SW480 (cell line): ENCODE results near the gene AKR1C2.
"Not testable (repeated sequence)": the region's sequence is repeated elsewhere in the genome, so short reads cannot be mapped to it uniquely, and the experiment has no call there.

Experiments
- DNase-seq: peaks from one replicate; pipeline ENCODE4 v3.0.0-alpha.2; 2016; ENCODE audit warnings: low spot score

AKR1C2 gene

DNA sequence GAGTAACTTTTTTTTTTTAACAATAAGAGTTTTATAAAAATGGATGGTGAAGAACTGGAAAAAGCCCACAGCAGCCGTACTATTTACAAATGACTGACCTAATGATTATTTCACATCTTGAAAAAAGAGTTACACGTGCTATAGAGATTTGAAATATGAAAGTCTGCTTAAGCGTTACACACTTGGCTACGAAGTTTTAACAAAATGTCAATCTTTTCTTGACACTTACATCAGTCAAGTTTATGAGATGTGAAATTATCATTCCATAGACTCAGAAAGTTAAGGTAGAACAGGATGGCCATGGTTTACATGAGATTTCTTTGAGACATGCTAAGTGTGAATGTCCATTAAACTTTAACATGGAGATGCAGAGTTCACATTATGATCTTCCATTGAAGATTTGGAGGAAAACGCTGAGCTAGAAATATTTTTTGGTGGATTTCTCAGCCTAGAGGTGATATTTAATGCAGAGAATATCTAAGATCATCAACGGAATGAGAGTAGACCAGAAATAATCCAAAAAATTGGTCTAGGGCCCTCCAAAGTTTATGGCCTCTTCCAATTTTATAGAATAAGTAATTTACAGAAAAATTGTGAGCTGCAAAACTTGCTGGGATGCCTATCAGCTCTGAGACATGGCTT, 15.5 kb downstream of the AKR1C2 start:
- not testable (repeated sequence) for DNase-seq

DNA sequence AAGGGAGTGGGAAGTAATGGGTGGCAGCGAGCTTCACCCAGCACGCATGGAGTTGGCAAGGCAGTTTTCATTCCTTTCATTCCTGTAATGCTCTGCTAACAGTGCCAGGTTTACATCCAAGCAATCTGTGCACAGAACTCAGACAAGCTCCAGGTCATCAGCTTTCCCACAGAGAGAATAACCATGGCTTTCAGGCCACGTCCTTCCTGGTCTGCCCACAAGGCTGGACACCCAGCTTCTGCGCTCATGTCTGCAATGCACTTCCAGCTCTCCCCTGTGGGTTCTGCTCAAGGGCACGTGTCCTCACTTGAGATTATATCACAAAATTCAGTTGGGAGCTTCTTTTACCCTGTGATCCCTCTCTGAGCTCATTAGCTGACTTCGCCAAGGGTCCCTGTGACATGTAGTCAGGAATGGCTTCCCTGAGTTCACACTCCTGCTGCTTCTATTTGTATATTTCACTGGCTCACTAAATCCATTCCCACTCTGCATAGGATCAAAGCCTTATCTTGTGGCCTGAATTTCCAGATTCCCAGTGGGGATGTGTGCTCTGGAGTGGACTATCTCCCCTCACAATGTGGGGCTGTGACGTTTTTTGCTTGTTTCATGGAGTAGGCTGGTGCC, 18.6 kb downstream of the AKR1C2 start:
- no peak for DNase-seq

DNA sequence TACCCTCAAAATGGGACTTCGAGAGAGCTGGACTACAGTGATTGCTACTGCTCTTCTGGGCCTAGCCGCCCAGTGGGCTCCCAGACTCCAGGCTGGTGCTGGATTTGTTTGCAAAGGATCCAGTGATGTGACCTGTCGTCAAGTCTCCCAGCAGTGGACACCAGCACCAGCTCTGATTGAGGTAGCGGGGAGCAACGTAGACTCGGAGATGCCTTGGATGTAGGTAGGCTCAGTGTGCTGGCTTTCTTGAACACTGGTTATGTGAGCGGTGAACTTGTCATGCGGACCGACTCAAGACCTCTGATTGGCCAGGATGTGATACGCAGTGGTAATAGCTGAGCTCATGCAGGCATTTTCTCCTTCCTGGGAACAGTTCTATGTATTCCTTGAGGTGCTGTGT, 19.4 kb downstream of the AKR1C2 start:
- no peak for DNase-seq

DNA sequence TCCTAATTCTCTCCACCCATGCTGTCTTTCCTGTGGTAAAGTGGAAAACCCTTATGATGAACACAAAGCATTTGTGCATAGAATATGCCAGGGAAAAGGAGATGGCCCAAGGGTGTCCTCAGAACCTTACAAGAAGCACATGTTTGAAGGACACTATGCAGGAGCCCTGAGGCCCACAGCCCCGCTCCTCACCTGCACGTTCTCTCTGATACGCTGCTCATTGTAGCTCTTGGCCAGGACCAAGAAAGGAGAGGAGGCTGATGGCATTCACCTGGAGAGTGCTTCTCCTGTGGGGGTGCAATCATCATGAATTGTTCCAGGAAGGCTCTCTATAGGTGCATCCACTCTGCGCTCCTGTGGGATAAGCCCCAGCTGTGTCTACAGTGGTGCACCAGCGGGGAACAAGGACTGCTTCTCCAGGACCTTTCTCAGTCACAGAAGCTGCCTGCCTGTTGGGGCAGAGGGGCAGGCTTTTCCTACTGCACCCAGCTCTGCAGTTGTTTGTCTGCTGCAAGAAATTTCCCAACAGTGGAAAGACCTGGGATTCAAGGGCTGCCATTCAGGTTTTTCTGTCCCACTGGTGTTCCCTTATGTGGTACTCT, 19.9 kb downstream of the AKR1C2 start:
- DNase-seq = no peak

DNA sequence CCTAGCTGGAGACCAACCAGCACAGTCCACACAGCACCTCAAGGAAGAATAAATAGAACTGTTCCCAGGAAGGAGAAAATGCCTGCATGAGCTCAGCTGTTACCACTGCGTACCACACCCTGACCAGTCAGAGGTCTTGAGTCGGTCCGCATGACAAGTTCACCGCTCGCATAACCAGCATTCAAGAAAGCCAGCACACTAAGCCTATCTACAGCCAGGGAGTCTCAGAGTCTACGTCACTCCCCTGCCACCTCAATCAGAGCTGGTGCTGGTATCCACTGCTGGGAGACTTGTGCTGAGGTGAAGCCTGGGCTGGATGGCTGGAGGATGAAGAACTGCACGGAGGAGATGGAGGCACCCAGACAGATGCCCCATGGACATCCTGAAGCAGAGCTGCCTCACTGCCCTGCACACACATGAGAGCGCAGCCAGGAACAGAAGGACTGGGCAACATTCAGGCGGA, 20.9 kb downstream of the AKR1C2 start:
- DNase-seq = no peak

DNA sequence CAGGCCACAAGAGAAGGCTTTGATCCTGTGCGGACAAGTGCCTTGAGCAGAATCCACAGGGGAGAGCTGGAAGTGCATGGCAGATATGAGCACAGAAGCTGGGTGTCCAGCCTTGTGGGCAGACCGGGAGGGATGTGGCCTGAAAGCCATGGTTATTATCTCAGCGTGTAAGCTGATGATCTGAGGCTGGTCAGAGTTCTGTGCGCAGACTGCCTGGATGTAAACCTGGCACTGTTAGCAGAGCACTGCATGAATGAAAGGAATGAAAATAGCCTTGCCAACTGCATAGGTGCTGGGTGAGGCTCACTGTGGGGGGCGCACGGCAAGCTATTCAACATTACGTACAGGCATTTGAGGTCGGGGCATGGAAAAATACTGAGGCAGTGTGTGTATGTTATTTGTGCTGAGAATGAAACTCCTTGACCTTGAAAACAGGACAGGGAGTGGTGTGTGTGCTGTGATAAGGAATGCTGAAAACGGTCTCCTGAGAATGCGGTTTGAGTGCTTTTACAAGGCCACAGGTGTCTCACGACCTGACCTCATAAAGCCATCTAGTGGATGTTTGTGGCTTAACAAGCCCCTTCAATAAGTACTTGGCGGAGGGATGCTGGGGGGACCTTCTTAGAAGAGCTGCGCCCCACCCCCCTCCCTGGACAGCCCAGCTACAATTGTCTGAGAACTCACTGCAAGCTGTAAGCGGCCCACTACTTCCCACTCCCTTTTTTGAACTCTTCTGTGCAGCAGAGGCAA, 21.8 kb downstream of the AKR1C2 start:
- peak; percentile 58 for DNase-seq

DNA sequence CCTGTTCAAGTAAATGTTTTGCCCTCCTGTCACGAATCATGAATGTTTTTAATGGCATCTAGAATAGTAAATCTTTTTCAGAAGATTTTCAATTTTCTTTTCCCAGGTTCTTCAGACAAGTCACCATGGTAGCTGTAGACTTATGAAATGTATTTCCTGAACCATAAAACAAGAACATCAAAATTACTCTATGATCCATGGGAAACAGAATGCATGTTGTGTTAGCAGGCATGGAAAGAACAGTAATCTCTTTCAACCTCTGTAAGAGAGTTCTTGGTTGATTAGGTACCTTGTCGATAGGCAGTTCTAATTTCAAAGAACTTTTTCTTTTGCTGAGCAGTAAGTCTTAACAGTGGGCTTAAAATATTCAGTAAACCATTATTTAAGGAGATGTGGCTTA, 22.9 kb downstream of the AKR1C2 start:
- no peak for DNase-seq

DNA sequence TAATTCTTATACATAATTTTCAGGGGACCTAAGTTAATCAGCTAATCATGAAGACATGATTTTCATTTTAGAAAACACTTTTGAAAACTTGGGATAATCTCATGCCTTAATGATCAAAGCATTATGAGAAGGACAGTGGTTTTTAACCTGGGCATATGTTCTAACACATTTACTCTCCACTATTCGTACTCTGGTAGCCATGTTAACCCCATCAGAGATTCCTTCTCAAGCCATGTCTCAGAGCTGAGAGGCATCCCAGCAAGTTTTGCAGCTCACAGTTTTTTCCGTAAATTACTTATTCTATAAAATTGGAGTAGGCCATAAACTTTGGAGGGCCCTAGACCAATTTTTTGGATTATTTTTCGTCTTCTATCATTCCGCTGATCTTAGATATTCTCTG, 24.8 kb downstream of the AKR1C2 start:
- DNase-seq = no peak

DNA sequence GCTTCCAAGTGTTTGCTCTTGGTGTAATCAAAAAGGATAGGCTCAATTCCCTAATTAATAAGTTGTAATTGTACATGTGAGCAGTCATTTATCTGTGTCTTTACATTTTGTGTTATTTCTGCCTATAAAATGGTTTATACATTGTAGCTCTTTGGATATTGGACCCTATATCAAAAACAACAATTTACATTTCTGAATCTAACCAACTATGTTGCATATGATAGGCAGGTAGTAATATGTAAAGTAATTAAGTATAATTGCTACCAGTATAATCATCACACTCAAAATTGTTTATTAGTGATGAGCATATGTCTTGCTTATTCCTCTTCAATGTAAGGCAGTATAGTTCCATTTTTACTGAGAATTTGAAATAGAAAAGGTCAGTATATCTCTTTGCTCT, 26.6 kb downstream of the AKR1C2 start:
- no peak for DNase-seq

DNA sequence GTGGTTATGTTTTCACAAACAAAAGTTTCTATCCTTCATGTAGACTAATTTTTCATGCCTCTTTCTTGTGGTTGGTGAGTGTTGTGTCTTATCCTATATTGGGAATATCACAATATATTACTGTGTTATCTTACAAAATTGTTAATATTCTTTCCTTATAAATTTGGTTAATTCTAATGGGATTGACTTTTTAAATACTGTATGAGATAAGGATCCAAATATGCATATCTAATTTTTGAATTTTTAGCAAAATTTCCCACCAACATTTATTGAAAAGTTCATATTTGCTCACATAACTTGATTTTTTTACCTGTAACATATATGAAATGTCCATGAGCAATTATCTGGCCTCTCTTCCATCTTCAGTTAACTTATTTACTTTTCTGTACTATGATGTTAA, 29.3 kb downstream of the AKR1C2 start:
- DNase-seq = not testable (repeated sequence)

DNA sequence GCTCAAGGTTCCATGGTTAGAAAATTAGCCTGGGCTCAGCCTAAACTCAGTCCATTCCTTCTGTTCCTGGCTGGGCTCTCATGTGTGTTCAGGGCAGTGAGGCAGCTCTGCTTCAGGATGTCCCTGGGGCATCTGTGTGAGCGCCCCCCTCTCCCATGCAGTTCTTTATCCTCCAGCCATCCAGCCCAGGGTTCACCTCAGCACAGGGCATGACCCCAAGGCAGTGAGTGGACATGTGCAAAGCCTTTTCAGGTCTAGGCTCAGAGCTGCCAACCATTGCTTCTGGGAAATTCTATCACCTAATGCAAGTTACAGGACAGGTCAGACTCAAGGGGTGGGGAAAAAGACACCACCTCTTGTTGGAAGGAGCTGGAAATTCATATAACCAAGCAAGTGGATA, 30.4 kb downstream of the AKR1C2 start:
- not testable (repeated sequence) for DNase-seq

DNA sequence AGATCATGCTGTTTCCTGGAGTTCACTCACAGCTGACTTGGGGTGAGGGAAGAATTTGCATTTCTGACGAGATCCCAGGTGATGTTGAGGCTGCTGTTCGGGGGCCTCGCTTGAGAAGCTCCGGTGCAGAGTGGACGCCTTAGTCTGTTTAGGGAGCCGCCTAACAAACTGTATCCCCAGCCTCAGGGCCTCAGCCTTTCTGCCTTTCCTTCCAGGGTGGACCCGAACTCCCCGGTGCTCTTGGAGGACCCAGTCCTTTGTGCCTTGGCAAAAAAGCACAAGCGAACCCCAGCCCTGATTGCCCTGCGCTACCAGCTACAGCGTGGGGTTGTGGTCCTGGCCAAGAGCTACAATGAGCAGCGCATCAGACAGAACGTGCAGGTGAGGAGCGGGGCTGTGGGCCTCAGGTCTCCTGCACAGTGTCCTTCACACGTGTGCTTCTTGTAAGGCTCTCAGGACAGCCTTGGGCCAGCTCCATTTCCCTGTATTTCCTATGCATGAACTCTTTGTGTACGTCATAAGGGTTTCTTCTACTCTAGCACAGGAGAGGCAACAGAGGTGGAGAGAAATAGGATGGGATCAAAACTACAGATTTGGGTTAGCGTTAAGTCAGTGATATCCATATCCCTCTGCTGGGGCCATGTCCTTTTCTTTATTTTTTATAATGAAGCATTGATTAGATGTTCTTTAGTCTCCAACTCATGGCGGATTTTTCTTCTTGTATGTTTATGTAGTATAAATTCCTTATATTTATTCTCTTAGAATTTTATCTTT, 31.1 kb downstream of the AKR1C2 start:
- DNase-seq = not testable (repeated sequence)

DNA sequence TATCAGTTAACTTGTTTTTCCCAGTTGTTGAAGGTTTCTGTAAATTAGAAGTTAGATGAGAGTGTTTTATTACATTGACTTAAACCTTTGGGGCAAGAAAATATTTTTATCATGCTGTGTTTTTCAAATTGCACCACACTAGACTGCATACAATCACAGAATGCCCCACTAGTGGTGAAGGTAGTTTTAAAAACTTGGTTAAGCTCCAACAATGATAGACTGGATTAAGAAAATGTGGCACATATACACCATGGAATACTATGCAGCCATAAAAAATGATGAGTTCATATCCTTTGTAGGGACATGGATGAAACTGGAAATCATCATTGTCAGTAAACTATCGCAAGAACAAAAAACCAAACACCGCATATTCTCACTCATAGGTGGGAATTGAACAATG, 33.3 kb downstream of the AKR1C2 start:
- DNase-seq = not testable (repeated sequence)

DNA sequence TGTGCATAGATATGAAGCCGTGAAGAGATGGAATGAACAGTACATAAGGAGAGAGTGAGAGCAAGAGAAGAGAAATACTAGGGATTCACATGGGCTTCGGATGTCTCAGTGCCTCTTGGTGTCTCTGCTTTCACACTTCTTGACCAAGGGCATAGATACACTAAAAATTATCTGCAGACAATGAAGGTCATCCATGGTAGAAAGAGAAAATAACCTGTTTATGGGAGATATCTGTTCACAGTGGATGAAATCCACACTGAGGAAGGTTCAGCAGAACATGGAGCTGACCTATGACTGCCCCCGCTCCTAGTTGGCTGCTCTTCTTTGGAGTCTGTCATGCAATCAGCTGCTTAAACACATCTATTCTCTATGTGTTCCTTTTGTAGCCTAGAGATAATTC, 34.4 kb downstream of the AKR1C2 start:
- not testable (repeated sequence) for DNase-seq

DNA sequence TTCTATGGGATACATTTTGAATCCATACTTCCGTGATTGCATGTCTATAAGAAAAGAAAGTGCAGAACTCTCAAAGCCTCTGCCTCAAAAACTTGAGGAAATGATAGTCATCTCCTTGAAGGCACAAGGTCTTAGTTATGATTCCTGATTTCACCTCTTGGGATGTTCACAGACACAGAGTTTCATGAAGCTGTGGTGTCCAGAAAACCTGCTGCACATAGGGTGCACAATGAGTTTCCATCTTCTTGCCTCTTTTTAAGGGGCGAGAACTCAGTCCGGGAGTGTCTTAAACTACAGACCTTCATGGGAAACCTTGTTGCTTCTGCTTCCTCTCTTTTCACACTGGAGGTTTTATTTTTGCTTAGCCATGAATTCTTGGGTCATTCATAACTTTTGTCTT, 36.5 kb downstream of the AKR1C2 start:
- not testable (repeated sequence) for DNase-seq

DNA sequence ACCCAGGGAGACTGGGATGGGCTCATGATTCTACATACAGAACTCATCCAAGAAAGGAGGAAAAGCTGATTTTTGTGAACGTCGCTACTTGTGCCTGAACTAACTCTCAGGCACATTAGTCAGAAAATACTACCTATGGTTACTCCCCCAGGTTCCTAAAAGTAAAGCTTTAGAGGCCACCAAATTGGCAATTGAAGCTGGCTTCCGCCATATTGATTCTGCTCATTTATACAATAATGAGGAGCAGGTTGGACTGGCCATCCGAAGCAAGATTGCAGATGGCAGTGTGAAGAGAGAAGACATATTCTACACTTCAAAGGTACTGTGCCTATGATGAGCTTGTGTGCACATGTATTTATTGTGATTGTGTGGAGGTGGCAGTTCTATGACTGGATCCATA, 37.9 kb downstream of the AKR1C2 start:
- DNase-seq = not testable (repeated sequence)

DNA sequence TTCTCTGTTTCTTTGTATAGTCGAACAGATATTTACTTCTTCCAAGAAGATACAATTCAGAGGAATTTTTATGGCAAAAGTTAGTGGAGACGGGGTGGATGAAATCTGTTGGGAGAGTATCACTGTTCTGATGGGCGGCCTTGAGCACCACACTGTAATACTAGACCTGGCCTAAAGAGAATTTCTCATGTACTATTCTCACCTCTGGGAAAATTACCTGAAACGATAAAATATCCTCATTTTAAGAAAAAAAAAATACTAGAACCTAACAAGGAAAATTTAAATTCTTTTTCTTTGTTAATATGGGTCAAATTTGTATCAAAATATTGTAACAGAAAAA, 39.9 kb downstream of the AKR1C2 start:
- not testable (repeated sequence) for DNase-seq

DNA sequence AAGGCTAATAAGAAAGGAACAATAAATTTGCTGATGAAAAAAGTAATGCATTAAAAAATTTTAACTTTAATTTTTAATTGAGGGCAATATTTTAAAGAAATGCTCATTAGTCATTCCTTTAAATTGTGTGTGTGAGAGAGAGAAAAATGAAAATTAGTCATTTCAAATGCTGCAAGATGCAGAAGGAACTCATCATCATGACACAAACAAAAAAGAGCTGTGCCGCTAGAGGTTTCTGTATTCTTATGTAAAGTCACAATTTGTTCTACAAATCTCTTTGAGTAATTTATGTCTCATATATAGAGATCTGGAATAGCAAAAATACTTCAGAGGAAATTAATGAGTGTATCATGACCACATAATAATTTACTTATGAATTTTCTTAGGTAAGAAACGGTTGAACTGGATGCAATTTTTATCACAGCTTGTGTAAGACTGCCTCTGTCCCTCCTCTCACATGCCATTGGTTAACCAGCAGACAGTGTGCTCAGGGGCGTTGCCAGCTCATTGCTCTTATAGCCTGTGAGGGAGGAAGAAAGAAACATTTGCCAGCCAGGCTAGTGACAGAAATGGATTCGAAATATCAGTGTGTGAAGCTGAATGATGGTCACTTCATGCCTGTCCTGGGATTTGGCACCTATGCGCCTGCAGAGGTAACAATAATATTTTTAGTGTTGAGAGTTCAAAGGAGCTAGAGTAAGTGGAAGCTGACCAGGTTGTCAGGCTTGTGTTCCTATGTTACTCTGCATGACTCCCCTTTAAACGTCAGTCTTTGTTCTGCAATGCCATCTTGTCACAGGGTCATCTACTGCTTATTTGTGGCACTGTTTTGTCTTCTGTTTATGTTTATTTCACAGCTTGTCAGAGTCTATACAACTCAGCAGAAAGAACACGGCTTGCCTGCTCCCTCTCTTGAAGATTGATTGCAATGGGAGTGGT, 40.5 kb downstream of the AKR1C2 start, which contains the start of gene AKR1C1:
TSS of gene AKR1C1 (plus strand) at position 540 of the 939 bp plus-strand sequence. CDS start at position 570, 30 bp downstream.
- not testable (repeated sequence) for DNase-seq

DNA sequence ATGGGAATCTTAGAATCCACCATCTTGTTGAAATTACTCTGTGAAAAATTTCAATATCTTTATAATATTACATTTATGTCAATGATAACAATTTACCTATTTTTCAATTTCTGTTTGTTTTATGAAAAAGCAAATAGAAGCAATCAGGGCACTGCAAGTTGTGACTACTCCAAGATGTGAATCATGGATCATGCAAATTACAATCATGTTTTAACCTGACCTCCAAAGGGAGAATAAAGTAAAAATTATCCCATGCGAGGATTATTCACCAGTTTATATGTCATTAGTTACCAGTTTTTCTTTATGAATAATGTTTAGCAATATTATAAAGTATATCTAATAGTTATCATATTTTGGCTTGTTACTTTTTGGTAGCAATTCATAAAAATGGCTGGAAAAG, 41.3 kb downstream of the AKR1C2 start:
- DNase-seq = not testable (repeated sequence)

DNA sequence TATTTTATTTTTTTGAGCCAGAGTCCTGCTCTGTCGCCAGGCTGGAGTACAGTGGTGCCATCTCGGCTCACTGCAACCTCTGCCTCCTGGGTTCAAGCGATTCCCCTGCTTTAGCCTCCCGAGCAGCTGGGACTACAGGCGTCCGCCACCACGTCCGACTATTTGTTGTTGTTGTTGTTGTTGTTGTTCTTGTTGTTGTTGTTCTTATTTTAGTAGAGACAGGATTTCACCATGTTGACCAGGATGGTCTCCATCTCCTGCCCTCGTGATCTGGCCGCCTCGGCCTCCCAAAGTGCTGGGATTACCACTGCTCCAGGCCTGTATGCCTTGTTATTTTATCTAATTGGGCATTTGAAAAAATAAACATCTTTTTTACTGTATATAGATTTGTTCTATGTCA, 42.1 kb downstream of the AKR1C2 start:
- not testable (repeated sequence) for DNase-seq
